Measurements from ENCODE around the gene B4GALT5.
"Not testable (repeated sequence)": the region's sequence is repeated elsewhere in the genome, so short reads cannot be mapped to it uniquely, and the experiment has no call there.

The B4GALT5 gene

GRCh38 chr20:49628280-49628679 is 85.4 kb downstream of the B4GALT5 start:
- DNase-seq (ENCODE audit: low read depth) = not testable (repeated sequence)

DNA sequence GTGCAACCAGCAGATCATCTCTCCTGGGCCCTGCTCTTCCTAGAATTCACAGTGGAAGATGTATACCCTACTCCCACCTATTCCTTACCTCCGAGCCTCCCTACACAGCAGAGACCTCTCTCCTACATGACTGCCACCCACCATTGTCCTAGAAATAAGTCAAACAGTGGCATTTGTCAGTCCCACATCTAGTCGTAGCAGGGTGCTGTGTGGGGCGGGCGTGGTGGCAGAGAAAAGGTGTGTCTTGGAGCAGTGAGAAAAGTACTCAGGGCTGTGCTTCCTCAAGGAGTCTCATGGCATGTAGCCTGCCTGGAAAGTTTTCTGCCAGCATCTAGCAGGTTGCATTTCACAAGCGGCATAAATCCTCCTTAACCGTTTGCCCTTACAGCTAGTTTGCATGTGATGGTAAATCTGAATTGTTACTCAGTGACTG is 86.3 kb downstream of the B4GALT5 start:
- no peak for DNase-seq (ENCODE audit: low read depth)

DNA sequence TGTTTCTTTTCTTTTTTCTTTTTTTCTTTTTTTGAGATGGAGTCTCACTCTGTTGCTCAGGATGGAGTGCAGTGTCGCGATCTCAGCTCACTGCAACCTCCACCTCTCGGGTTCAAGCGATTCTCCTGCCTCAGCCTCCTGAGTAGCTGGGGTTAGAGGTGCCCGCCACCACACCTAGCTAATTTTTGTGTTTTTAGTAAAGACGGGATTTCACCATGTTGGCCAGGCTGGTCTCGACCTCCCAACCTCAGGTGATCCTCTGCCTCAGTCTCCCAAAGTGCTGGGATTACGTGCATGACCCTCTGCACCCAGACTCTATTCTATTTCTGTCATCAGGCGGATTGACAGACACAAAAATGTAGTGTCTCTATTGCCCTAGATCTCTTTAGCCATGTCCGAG is 88.7 kb downstream of the B4GALT5 start:
- not testable (repeated sequence) for DNase-seq (ENCODE audit: low read depth)

- DNase-seq (ENCODE audit: low read depth) = no peak
These were observed 89.4 kb downstream of the B4GALT5 start for GRCh38 chr20:49624317-49624716.

- no peak for DNase-seq (ENCODE audit: low read depth)
These were observed 91.4 kb downstream of the B4GALT5 start for GRCh38 chr20:49622243-49622642.

- no peak for DNase-seq (ENCODE audit: low read depth)
These were observed 93.1 kb downstream of the B4GALT5 start for GRCh38 chr20:49620364-49621240.

DNA sequence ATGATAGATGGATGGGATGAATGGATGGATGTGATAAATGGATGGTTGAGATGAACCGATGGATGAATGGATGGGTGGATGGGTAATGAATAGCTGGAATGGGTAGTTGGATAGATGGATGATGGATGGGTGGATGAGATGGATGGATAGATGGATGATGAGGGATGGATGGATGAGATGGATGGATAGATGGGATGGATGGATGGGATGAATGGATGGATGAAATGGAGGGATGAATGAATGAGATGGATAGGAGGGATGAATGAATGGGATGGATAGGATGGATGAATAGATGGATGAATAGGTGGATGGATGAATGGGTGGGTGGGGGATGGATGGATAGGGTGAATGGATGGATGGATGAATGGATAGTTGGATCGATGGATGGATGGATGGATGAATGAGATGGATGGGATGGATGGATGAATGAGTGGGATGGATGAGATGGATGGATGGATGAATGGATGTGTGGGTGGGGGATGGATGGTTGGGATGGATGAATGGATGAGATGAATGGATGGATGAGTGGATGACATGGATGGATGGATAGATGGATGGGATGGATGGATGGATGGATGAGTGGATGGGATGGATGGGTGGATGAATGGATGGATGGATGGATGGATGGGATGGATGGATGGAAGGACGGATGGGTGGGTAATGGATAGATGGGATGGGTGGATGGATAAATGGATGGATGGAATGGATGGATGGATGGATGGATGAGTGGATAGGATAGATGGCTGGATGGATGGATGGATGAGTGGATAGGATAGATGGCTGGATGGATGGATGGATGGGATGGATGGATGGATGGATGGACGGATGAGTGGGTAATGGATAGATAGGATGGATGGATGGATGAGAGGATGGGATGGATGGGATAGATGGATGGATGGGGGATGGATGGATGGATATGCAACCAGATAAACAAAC is 94.3 kb downstream of the B4GALT5 start:
- DNase-seq (ENCODE audit: low read depth) = no peak

- no peak for DNase-seq (ENCODE audit: low read depth)
These were observed 95.4 kb downstream of the B4GALT5 start for GRCh38 chr20:49618289-49618688.

DNA sequence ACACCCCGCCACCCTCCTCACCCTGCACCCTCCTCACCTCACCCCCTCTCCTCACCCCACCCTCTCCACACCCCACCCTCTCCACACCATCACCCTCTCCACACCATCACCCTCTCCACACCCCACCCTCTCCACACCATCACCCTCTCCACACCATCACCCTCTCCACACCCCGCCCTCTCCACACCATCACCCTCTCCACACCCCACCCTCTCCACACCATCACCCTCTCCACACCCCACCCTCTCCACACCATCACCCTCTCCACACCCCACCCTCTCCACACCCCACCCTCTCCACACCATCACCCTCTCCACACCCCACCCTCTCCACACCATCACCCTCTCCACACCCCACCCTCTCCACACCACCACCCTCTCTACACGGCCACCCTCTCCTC is 96.3 kb downstream of the B4GALT5 start:
- DNase-seq (ENCODE audit: low read depth) = not testable (repeated sequence)

DNA sequence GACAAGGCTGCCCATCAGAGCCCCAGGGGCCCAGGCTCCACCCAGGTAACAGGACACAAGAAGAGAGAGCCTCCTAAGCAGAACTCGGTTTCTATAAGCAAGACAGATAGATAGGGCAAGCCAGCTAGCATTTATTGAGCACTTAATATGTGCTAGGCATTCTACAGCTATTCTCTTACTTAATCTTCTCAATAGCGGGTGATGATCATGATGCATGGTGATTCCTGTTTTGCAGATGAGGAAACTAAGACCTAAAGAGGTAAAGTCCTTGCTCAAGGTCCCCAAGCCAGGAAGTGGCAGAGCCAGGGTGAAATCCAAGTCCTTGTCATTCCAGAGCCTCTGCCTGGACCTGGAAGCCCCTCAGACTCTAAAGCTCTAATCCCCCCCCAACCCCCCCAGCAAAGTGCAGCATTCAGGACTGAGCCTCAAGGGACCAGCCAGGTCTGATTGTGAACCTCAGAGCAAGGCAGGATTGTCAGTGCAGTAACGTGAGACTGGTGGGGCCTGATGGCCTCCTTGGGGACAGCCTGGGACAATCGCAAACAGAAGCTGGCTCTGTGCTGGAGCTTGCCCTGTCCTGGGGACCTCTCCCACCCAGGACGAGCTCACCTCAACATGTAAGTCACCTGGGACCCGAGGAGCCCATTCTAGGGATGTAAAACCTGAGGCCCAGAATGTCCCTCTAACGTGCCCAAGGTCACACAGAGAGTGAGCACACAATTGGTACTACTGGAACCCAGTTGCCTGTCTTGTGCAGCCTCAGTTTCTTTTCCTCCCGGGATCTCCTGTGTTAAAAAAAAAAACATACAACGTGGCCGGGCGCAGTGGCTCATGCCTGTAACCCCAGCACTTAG is 97.3 kb downstream of the B4GALT5 start:
- no peak for DNase-seq (ENCODE audit: low read depth)

DNA sequence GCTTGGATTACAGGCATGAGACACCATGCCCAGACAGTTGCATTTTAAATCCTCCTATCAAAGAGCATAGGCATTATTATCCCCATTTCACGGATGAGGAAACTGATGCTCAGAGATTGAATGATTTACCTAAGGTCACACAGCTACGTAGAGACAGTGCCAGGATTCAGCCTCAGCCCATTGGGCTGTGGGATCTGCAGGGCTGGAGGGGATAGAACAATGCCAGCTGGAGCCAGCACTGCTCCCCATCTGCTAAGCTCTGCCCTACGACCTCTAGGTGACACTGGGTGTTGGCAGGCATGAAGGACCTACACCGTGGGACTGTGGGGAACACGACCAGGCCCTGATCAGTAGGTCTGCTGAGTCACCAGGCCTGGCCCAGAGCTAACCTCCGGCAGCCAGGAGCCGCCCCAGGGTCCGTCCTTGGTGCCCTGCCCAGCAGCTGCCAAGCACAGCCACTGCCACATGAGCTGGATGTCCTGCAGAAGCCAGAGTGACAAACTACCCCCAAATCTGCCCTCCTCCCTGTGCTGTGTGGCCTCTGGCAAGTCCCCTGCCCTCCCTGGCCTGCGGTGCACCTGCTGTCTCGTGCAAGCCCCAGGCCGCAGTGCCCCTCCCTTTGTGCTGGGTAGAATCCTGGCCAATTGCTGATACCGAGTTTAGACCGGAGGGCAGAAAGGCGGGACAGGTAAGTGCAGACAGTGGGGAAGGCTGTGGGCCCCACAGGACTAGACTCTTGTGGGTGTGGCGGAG is 98.1 kb downstream of the B4GALT5 start:
- DNase-seq (ENCODE audit: low read depth) = no peak

- DNase-seq (ENCODE audit: low read depth) = not testable (repeated sequence)
These were observed 98.7 kb downstream of the B4GALT5 start for GRCh38 chr20:49615051-49615400.

GRCh38 chr20:49614338-49615050 is 99.2 kb downstream of the B4GALT5 start:
- DNase-seq (ENCODE audit: low read depth) = no peak

DNA sequence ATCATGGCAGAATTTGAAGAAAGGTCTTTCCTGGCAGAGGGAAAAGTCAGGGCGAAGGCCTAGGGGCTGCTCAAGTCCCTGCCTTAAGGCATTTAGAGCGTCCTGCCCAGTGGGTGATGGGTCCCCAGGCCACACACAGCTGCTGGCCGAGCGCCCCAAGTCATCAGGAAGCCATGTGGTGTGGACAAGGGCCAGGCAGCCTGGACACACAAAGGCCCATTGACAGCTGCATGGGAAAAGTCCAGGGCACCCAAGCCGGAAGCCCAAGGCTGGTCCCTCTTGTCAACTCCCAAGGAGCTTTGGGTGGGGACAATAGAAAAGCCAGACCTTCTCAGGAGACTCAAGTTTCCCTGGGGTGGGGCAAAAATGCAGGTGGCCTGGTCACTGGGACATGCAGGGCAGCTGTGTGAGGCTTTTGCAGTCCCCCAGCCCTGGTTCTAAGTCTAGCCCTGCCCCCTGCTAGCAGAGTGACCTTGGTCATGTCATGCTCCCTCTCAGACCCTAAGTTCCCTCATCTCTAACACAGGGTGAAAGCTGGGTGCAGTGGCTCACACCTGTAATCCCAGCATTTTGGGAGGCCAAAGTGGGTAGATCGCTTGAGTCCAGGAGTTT is 101.4 kb downstream of the B4GALT5 start:
- no peak for DNase-seq (ENCODE audit: low read depth)

DNA sequence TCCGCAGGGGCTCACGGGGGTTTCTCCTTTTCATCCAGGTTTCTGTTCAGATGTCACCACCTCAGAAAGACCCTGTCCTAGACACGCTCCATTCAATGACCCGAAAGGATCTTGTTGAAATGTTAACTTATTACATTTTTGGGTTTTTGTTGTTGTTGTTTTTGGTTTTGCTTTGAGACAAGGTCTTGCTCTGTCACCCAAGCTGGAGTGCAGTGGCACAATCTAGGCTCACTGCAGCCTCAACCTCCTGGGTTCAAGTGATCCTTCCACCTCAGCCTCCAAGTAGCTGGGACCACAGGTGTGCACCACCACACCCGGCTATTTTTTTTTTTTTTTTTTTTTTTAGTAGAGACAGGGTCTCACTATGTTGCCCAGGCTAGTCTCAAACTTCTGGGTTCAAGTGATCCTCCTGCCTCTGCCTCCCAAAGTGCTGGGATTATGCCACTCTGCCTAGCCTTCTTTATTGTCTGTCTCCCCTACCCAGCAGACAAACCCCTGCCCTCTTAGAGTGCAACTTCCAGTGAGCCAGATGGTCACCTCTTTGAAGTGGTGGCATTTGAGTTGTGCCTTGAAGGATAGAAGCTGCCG is 102.0 kb downstream of the B4GALT5 start:
- DNase-seq (ENCODE audit: low read depth) = not testable (repeated sequence)

DNA sequence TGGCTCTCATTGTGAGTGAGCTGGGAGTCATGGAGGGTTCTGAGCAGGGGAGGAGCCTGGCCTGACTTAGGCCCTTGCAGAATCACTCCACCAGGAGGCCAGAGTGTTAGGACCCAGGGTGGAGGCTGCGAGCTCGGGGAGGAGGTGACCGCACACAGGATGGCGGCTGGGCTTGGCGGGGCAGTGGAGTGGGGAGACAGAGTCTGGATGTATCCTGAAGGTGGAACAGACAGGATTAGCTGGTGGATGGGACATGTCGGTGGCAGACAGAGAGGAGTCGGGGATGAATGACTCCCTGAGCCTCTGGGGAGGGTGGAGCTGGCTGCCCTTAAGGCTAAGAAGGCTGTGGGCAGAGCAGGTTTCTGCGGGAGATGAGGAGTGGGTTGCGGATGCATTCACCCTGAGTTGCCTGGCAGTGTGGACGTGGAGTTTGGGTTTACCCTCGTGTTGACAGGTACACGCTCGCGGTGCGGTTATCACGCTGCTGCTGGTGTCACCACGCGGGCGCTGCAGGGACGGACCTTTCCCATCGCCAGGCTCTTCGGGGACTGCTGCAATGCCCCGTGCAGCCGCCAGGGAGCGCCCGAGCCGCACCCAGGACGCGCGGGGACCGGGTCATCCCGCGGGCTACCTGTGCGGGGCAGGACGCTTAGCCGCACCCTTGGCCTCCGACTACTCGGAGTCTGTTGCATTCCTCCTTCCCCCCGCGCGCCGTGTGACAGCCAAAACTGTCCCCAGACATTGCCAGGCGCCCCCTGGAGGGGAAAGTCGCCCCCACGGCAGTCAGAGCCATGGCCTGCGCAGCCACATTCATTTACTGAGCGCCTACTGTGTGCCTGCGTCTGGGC is 102.8 kb downstream of the B4GALT5 start:
- peak; percentile 67 for DNase-seq (ENCODE audit: low read depth)

DNA sequence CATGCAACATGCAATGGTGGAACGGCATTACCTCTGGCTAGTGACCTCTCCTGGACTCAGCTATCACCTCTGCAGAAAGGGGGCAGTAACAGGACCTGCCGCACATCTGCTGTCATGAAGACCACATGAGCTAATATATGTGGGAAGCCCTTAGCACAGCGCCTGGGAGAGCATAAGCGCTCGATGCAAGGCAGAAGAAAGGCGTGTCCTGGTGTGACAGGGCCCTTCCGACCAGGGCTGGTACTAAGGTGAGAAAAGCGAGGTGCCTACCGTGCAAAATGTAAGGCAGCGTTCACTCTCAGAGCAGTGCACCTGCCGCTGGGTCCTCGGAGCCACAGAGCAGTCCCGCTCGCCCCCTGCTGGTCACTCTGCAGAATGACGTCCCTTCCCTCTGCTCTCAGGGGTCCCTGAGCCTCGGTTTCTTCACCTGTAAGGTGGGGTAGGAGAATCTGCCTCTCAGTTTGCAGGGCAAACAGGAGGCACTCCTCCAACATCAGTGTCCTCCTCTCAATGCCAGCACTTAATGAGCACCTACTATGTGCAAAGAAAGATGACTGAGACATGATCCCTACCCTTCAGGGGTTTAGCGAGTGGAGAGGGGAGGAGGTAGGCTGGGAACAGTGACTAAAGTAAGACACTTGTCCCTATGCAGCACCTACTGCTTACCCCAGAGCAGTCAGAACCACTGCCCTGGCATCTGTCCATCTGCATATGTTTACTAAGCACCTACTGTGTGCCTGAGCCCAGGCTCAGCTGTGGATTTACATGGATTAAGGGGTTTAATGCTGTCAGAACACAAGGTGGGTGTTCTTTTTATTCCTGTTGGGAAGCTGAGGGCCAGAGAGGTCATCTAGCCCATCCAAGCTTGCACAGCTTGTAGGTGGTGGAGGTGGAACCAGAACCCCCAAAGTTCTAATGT is 104.7 kb downstream of the B4GALT5 start:
- peak; percentile 64 for DNase-seq (ENCODE audit: low read depth)

- DNase-seq (ENCODE audit: low read depth) = no peak
These were observed 106.1 kb downstream of the B4GALT5 start for GRCh38 chr20:49607568-49607967.

Data from stimulated activated CD8-positive, alpha-beta memory T cell treated with anti-CD3 and anti-CD28 coated beads, Interleukin-15, amount 100 ng/mL, for 24 hours (primary cell).